Omental fat pad (tissue), 4 donors: Measurements from ENCODE around the gene HMG20A. TPM values are rescaled to one million over a fixed set of nuclear protein-coding genes. Genes with fewer than 3 reads are reported as not detected.

Experiments used
- ATAC-seq: fragments of 150-250 bp; one replicate; pipeline ENCODE4 v1.9.1; 2016; ENCODE audit warnings: mild to moderate bottlenecking, moderate library complexity; ENCODE audit not compliant: low FRiP score
- DNase-seq: peaks from one replicate; pipeline ENCODE4 v3.0.0-alpha.2; 2019; ENCODE audit warnings: low spot score
- total RNA-seq, 4 donors: library from RNA; depleted of rRNA; stranded (reverse); fragments of >200 nt; gene quantifications; one replicate each; pipeline ENCODE4 v1.1.0, GENCODE V29; 2016
- TF ChIP-seq, protein P1 (sequence below), 3 donors: fragments of 450-650 bp; IDR thresholded peaks; one replicate each; pipeline ENCODE4 v1.5.1; 2016 to 2017; ENCODE audit warnings: antibody characterized with exemption in 3 of 3, mild to moderate bottlenecking in 3 of 3, moderate library complexity in 2 of 3

HMG20A gene
- total RNA-seq, 4 donors from 2014 or later, result 20.2 to 58.3 (median 31.2) TPM

DNA sequence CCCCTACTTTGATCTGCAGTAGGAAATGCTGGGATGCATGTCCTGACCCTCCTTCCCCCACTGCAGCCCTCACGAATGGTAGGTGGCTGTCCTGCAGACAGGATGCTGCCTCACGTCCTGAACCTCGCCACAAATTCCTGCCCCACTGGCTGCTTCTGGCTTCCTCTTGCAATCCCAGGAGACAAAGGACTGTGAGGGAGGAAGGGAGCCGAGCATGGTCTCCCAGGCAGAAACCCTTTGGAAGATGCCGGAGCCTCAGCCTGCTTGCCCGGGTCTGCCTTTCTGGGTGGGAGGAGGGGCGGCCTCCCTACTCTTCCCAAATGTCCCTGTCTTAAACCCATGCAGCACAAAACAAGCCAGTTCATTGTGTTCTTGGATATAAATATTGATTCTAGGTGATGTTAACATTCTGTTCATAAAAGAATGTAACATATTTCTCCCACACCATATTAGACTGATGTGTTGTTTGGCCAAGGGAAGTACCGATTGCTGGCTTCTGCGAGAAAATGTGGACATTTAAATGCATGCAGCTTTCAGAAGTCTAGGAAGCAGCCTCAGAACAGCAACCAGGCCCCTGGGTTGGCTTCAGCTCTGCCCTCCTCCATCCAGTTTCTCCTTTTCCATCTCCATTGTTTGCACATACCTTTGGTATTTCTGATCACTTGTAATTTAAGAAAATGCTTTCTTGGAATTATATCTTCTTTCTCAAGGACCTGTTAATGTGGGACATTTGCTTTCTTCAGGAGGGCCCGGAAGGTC is 75.3 kb downstream of the HMG20A start:
- DNase-seq (no peak), ATAC-seq (no peak)
- TF ChIP-seq, protein P1, sequence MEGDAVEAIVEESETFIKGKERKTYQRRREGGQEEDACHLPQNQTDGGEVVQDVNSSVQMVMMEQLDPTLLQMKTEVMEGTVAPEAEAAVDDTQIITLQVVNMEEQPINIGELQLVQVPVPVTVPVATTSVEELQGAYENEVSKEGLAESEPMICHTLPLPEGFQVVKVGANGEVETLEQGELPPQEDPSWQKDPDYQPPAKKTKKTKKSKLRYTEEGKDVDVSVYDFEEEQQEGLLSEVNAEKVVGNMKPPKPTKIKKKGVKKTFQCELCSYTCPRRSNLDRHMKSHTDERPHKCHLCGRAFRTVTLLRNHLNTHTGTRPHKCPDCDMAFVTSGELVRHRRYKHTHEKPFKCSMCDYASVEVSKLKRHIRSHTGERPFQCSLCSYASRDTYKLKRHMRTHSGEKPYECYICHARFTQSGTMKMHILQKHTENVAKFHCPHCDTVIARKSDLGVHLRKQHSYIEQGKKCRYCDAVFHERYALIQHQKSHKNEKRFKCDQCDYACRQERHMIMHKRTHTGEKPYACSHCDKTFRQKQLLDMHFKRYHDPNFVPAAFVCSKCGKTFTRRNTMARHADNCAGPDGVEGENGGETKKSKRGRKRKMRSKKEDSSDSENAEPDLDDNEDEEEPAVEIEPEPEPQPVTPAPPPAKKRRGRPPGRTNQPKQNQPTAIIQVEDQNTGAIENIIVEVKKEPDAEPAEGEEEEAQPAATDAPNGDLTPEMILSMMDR (IDR thresholded peaks at IDR 0.05), result no peak

DNA sequence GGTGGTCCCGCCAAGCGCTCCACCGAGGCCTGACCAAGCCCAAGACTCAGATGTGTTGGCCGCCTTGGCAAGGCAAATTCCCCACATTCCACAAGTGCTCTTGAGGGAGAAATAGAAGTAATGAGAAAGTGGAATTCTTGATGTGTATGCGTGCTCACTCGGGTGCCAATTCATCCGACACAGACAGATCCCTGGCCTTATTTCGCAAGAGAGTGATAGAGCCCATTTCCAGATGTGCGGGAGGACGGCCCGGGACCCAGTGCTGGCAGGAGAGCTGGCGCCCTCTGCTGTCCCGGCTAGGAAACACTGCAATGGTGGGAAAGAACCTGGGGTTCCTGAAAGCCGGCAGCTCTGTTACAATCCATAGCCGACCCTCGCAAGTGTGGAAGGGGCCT is 76.0 kb downstream of the HMG20A start:
- DNase-seq, result peak; percentile 80
- TF ChIP-seq, protein P1 (IDR thresholded peaks at IDR 0.05), result peak in 2 of 3 donors; percentile 18 to 37
- peak; percentile 92 for ATAC-seq

DNA sequence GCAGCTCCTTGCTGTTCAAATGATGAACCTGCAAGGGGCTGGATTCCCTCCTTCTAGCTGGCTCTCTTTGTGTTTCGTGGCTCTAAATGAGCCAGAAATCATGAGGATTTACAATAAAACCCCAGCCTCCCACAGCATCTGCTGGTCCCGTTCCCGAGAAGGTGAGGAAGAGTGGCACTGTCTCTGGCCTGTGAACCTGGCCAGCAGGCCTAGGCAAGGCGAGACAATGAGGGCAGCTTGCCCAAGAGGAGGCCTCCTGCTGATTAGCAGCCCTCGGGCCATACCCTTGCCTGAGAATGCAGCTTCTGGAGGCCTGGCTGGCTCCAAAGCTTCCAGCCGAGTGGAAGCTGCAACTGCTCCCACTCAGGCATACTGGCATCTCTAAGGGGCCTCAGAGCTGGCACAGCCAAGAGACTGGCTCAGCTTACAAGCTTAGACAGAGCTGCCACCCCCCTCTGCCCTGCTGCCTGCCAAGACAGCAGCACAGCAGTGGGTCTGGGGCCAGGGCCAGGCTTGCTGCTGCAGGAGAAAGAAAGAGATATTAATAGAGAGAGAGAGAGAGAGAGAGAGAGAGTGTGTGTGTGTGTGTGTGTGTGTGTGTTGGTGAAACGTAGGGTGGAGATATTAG is 76.5 kb downstream of the HMG20A start:
- ATAC-seq, result peak; percentile 46
- DNase-seq, result no peak

DNA sequence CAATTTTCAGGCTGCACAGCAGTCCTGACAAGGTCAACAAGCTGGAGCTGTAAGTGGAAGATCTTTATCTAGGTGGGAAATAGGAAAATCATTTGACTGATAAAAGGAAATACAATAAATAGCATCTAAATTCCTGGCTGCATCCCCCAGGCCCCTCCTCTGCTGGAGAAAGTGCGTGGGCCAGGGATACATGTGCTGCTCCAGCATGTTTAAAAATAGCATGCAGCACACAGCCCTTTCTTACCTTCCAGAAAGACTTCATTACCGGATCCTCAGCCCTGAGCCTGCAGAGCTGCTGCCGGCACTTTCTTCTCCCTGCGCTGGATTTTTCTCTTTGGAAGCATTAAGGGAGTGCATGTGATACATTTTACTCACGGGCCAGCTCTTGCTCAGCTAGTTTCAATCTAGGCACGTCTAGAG is 77.3 kb downstream of the HMG20A start:
- no peak for ATAC-seq
- TF ChIP-seq, protein P1 (IDR thresholded peaks at IDR 0.05), result no peak
- DNase-seq, result no peak

More for the DNA sequence above, 76.5 kb downstream of the HMG20A start:
- TF ChIP-seq, protein P1 (IDR thresholded peaks at IDR 0.05), result no peak

DNA sequence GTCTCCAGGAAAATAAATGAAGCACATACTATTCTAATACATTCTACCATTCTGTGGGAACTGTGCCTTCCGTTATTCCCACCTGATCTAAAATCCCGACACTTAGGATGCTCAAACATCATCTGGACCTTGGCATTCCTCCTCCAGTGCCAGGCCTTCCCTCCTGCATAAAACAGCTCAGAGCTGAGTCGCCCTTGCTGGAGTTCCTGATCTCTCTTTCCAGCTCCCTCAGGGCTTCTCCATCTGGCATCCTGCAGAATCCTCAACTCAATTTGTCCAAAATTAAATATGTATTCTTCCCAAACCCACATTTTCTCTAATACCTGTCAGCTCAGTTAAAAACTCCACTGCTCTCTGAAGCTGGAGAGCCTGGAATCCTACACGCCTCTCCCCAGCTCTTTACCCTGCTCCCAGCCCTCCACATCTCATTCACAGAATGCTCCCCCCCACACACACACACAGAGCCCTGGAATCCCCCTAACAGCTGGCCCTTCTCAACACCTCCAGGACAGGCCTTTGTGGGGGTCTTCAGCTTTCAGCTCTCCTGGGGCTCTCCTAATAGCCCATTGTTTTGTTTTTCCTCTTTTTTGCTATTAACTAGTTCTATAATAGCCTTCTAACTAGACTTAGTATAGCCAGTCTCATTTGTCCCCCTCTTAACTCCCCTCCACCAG is 78.5 kb downstream of the HMG20A start:
- no peak for ATAC-seq
- TF ChIP-seq, protein P1 (IDR thresholded peaks at IDR 0.05), result no peak
- no peak for DNase-seq

DNA sequence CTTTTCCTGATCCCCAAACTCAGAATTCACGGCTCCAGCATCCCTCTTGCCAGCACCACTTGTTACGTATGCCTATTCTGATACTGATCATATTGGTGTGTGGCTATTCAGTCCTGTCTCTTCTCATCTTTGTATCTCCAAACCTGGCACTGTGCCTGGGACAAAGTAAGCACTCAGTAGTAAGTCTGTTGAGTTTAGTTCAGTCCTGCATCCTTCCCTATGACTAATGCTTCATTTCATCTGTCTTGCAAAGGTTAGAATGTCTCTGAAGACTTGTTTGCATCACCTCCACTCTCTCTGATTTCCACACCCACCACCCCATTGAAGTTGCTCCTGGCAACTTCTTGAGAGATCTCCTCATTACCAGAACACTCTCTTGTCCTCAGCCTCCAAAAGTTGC is 80.3 kb downstream of the HMG20A start:
- TF ChIP-seq, protein P1 (IDR thresholded peaks at IDR 0.05), result no peak
- ATAC-seq, result no peak

More for the DNA sequence above, 80.3 kb downstream of the HMG20A start:
- DNase-seq, result no peak
